Activated gamma-delta T cell treated with Interleukin-2 at 50 U/mL for 16 hours (primary cell): ENCODE measurements around the gene NADSYN1.

ENCODE experiments used
- DNase-seq: peaks from one replicate; pipeline ENCODE4 v3.0.0-alpha.2; 2020

Gene NADSYN1

DNA sequence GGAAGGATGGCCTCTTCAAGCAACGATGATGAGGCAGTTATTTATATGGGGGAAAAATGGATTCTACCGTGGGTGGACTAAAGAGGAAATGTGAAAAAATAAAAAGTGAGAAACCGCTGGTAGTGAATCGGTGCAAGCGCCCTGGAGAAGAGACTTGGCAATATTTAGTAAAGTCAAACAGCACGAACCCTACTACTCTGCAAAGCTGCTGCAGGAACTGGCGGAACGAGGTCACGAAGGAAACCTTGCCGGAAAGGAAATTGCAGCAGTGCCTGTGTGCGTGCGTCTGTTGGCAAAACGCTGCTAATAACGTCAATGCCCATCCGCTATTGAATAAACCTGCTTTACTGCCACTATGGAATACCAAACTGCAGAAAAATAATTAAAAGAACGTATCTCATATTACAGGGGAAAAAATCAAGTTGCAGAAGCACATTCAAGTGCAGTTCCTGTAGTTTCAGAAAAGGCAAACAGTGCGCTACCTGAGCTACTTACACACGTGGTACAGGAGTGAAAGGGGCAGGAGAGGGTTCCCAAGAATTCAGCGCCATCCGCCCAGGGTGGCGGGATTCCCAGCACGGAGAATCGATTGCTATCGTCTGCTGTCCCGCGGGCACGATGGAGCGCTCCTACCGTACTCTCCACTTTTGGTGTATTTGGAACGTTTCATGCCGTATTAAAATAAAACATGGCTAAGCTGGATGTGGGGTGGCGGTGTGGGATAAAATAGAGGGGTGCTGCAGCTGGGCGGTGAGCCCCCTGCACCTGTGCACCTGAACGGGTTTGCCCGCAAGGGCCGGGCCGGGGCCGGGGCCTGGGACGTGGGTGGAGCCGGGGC, 585 bp upstream of the NADSYN1 start:
- DNase-seq: peak; percentile 60

DNA sequence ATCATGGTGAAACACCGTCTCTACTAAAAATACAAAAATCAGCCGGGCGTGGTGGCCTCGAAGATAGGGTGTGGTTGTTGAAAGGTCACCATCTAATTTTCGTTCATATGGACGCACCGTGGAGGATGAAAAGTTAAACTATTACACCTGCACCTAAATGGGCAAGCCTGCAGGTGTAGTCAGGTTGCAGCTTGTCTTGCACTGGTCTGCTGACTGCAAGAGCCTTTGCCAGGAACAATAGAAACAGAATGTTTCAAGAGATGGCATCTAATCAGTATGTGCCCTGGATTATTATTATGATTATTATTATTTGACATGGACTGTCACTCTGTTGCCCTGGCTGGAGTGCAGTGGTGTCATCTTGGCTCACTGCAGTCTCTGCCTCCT, 908 bp downstream of the NADSYN1 start:
- no peak for DNase-seq

DNA sequence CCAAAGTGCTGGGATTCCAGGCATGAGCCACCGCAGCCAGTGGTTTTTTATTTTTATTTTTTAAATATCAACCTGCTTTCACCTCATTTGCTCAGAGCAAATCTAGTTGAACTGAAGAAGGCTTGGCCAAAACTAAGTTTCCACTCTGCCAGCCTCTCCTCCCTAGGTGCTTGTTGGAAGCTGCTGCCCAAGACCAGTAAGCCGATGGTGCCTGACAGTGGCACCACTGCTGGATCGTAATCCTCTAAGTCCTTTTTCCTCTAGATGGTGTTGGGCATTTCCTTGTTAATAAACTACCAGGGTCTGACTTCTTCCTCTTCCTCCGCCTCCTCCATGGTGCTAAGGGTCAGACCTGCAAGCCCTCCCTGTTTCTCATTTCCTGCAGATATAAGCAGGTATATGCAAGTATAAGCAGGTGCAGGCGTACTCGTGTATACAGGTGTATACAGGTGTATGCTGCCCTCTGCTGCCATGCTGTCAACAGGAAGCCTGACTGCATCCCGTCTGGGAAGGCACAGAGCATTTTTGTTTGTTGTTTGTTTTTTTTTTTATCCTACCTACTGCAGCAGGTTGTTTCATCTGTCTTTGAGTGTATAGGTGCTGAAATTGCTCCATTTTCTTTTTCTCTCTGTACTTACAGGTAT, 1.6 kb downstream of the NADSYN1 start:
- DNase-seq: peak; percentile 28

DNA sequence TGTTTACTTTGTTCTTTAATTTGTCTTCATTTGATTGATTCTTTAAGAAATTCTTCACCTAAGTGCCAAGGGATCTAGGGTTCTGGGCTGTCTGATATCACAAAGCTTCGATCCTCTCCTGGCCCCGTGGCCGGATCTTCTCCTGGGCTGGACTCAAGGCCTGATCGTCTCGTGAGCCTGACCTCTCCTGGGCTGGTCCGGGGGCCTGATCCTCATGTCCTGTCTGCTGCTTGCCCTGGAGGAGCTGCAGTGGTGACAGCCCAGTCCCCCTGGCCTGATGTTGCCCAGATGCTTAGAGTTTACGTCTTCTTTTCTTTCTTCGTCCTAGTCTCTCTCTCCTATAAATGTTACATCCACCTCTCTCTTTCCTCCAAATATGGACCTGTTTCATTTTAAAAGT, 3.3 kb downstream of the NADSYN1 start:
- no peak for DNase-seq

DNA sequence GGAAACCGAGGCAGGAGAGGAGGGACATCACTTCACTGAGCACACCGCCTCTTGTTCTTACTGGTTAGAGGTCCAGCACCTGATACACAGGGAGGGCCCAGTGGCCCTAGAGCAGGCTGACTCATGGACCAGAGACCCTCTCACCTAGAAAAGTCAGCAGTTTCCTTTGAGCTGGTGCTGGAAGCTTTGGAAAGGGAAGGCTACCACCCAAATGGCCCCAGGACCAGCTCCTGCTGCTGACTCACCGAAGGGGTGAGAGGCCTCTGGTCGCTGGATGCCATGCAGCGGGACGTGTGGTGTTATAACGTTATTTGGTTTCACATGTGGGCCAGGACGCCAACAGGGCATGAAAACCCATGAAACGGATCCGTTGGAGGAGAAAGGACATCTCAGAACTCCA, 3.8 kb downstream of the NADSYN1 start:
- DNase-seq: no peak

DNA sequence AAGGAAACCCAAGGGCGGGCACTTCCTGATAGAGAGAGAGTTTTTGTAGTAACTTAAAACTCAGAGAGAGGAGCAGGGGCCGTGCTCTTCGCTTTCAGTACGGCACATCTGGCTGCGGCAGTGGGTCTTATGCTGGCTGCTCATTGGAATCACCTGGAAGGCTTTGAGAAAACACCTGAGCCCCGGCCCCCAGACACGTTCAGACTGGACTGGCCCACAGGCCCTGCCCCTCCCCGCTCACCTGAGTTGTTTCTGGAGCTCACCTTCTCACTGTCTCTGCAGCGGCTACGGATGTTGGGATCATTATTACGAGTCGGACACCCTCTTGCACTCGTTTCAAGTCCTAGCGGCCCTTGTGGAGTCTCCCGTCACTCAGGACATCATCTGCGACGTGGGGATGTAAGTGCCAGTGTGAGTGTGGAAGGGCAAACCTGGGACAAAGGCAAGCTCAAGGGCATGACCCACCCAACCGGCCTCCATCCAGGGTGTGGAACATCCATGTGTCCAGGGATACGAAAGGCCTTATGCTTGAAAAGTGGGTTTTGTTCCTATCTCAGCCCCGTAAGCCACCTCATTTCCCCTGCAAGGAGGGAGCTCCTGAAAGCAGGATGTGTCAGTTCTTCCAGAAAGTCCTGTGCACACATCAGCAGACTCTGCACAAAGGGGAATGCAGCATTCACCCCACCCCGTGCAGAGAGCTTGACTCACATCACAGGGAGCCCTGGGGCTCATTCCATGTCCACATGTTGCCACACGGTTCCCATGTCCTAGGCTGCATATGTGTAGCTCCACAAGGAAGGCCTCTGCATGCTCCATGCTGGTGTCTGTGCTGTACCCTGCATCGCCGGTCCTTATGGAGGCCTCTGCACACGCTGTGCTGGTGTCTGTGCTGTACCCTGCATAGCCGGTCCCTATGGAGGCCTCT, 5.4 kb downstream of the NADSYN1 start:
- DNase-seq: no peak

DNA sequence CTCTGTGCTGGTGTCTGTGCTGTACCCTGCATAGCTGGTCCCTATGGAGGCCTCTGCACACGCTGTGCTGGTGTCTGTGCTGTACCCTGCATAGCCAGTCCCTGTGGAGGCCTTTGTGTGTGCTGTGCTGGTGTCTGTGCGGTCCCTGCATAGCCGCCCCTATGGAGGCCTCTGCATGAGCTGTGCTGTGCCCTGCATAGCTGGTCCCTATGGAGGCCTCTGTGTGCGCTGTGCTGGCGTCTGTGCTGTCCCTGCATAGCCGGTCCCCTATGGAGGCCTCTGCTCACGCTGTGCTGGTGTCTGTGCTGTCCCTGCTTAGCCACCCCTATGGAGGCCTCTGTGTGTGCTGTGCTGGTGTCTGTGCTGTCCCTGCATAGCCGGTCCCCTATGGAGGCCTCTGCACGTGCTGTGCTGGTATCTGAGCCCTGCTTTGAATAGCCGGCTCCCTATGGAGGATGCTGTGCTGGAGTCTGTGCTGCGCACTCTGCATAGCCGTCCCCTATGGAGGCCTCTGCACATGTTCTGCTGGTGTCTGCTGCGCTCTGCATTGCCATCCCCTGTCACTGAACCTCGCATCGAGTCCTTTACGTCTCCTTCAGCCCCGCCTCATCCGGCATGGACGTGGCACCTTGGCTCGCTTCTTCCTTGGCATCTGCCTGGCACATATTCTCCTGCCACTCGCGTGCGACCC, 6.2 kb downstream of the NADSYN1 start:
- no peak for DNase-seq

DNA sequence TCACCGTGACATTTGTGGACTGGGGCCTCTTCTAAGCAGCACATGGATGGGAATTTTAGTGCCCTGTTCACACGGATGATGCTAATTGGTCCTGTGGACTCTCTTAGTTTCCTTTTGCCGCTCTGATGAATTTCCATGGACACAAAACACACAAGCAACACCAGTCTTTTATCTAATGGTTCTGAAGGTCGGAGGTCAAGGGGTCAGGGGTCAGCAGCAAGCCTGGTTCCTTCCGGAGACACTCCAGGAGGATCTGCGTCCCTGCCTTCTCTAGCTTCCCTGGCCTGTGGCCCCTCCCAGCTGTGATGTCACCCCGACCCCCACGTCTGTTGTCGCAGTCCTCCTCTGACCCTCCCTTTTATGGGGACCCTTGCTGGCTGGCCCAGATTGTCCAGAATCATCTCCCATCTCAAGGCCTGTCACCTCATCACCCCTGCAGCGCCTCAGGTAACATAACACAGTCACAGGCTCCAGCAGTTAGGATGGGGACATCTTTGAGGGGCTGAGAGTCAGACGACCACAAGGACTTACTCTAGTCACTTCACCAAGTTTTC, 6.8 kb downstream of the NADSYN1 start:
- no peak for DNase-seq

DNA sequence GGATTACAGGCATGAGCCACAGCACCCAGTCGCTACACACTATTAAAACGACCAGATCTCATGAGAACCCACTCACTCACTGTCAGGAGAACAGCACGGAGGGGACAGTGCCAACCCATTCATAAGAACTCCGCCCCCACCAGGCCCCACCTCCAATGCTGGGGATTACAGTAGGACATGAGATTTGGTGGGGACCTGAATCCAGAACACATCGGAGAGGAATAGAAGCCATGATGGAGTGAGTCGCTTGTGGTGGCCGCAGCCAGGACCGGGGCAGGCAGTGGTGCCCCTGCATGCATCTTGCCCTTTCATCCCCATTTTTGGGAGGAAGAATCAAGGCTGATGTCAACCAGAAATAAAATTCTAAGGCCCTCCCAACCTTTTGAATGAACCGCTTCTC, 8.7 kb downstream of the NADSYN1 start:
- no peak for DNase-seq

DNA sequence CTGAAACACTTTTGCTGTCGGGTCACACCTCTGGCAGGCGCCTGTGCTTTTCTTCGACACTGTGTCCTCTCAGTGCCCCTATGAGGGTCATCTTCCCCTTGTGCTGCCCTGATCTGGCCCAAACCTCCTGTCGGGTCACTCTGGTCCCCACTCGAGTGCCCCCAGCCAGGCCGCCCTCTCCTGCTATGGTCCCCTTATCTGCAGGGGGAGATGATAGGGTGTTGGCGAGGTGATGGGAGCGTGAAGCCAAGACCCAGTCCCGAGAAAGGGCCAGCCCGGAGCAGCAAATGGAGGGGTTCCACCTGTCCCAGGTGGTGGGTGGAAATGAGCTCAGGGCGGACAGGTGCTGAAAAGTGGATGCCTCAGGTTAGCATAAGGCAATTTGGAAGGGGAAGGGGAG, 9.7 kb downstream of the NADSYN1 start:
- DNase-seq: no peak

DNA sequence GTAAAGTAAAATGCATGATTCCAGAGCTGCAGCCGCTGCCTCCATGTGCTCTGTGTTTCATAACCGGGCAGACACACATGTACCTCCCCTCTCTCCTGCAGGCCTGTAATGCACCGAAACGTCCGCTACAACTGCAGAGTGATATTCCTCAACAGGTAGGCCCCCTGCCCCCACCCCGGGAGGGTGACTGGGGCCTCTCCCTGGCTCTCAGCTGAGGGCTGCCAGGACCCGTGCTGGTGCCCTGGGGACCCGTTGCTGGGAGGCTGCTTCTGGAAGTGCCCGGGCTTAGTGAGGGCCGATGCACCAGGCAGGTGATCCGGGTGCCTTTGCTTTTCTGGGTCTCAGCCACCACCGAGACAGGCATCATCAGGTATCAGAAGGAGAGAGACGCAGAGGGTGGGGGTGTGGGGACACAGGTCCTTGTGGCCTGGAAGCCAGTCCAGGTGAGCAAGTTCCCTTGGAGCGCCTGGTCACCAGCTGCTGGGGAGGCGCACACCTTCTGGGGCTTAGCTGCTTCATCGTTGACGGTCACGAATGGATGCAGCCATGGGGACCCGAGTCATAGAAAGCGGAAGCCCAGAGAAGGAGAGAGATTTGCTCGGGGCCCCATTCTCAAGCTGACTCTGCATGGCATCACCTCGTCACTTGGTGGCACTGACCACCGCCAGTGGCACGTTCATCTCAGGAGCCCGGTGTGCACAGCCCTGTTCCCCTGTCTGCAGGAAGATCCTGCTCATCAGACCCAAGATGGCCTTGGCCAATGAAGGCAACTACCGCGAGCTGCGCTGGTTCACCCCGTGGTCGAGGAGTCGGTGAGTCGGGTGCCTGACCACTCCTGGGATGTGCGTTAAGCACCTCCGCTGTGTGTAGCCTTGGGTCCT, 10.6 kb downstream of the NADSYN1 start:
- DNase-seq: no peak

DNA sequence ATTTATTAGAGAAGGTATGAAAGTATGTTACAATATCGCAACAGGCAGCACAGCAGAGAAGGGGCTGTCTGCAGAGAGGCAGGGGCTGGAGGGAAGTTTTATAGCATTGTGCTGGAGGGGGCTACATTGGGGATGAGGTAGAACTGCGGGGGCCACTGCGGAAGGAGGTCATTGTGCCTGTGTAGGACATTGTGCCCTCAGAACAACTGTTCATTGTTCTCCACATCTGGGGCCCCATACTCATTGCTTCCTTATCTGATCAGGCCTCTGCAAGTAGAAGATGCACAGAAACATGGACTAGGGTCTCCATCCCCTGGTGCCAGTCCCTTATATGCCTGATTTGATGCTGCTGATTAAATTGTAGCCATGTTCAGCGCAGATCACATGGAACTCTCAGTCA, 12.1 kb downstream of the NADSYN1 start:
- no peak for DNase-seq

DNA sequence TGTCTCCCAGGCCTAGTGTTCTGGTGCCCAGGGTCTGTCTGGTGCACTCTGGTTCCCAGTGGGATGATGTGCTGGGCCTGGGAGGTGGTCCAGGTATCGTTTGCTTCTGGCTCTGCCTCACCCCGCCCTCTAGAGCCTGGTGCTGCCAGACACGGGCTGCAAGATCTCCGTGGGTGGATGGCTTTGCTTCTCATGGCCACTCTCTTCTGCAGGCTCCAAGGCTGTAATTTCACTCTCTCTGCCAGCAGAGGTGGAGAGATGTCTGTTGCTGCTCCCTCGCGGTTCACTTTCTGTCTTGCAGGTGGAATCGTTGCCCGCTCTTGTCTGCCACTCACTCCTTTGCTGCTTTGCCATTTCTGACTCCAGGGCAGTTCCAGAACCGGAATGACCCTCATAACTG, 13.4 kb downstream of the NADSYN1 start:
- no peak for DNase-seq

DNA sequence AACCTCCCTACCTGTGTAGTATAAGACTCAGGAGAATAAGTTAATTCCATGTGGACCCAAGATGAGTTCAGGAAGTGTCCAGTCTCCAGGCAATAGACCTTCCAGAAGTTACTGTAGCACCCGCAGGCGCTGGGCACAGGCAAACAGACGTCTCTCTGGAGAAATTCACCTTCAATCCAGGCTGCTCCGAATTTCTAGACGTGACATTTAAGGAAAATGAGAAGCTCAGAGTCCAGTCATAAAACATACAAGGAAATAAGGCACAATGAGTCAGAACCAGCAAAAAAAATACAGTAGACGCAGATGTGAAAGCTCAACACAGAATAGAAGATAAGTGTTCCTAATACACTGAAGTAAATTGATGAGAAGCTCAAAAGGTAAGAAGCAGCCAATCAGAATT, 14.2 kb downstream of the NADSYN1 start:
- no peak for DNase-seq

DNA sequence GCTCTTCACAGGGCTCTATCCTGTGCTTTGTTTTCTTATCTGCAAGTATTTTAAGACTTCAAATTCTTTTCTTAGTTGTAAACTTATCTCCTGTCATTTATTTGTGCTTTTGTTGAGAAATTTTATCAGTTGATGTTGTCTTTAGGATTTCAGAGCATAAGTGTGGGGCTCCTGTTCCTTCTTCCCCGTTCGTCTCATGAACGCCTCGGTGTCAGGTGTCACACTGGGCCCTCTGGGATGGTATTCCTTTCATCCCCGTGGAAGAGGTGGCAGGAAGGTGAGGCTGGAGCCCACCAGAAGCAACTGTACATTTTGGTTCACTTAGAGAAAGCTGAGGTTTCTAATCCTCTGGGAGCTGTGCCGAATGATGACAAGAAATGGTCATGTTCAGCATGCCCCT, 17.9 kb downstream of the NADSYN1 start:
- no peak for DNase-seq

DNA sequence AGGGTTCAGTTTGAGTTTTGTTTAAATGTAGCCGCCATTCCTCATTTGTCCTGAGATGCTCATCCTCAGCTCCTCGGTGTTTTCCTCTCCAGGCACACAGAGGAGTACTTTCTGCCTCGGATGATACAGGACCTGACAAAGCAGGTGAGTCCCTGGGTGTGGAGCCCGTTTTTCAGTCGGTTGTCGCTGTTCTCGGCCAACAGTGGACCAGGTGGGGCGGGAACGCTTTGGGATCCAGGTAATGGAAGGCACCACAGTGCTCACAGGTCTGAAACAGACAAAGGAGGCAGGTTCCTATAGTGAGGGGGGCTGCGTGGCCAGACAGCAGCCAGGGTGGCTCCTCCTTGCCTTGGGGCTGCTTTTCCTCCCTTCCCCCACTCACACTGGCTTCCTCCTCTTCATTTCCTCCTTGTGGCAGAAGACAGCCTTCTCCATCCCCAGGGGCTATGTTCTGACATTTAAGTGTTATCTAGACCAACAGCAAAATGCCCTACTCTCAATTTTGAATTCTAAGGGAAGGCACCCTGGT, 19.4 kb downstream of the NADSYN1 start:
- no peak for DNase-seq

DNA sequence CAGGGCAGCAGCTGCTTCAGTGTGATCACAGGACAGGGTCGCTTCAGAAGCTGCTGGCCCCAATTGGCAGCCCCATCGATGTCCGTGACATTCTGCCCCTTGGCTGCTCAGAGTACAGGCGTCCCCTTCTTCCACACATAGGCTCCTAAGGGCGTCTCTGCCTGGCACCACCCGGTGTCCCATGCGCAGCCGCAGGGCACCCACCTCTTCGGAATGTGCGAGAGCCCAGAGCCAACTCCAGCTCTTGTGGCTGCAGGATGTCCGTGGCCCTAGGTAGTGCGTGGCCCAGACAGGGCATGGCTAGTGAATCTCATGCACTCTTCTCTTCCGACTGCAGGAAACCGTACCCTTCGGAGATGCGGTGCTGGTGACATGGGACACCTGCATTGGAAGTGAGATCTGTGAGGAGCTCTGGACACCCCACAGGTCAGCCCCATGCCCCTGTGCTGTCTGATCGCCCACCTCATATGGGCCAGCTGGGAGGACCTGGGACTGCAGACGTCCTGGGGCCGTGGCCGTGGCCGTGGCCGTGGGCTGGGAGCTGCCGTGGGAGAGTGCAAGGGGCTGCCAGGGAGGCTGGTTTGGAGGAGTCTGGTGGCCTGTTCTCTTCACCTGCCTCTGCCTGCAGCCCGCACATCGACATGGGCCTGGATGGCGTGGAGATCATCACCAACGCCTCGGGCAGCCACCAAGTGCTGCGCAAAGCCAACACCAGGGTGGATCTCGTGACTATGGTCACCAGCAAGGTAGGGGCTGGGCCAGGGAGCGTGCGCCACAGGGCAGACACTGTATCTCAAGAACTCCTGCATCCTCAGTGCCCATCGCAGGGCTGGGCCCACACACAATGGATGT, 20.2 kb downstream of the NADSYN1 start:
- no peak for DNase-seq

DNA sequence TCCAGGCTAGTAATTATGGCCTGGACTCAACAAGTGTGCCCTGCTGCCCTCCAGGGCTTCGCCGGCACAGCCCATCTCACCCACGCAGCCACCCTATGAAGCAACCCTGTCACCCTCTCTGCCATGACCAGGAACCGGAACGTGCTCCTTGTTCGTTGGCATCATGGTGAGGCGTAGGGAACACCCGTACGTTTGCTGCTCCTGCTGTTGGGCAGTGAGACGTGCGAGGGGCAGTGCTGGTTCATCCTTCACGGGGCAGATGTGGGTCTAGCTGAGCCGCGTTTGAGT, 20.7 kb downstream of the NADSYN1 start:
- DNase-seq: no peak

DNA sequence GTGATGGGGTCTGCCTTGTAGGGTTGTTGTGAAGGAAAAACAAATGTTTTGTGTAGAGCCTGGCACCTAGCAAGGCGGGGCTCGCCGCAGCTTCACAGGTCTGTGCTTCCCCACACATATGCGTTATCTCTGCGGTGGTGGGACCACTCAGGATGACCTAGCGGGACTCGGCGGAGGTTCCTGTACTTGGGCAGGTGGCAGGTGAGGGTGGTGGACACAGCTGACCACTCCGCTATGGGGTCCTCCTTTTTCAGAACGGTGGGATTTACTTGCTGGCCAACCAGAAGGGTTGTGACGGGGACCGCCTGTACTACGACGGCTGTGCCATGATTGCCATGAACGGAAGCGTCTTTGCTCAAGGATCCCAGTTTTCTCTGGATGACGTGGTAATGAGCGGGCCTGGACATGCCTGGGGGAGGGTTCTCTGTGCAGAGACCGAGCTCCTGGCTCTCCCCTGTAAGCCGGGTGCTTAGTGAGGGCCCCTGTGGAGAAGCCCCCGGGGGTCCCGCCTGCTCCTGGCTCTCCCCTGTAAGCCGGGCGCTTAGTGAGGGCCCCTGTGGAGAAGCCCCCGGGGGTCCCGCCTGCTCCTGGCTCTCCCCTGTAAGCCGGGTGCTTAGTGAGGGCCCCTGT, 21.3 kb downstream of the NADSYN1 start:
- DNase-seq: no peak
